Glutamatergic neuron (in vitro differentiated cells): Measurements from ENCODE around the gene CD59. TPM values are rescaled to one million over a fixed set of nuclear protein-coding genes. Genes with fewer than 3 reads are reported as not detected.

ENCODE experiments used
- DNase-seq: peaks from one replicate; pipeline ENCODE4 v3.0.0; 2022
- H3K27ac Mint-ChIP-seq: one replicate; pipeline ENCODE4 v1.8.0; 2020; ENCODE audit warnings: mild to moderate bottlenecking, mixed read lengths, inconsistent platforms; ENCODE audit not compliant: unreplicated experiment
- H3K27me3 Mint-ChIP-seq: one replicate; pipeline ENCODE4 v1.8.0; 2020; ENCODE audit warnings: mild to moderate bottlenecking, moderate library complexity, mixed read lengths, inconsistent platforms; ENCODE audit not compliant: unreplicated experiment
- H3K36me3 Mint-ChIP-seq: one replicate; pipeline ENCODE4 v1.8.0; 2020; ENCODE audit warnings: mild to moderate bottlenecking, mixed read lengths, inconsistent platforms; ENCODE audit not compliant: unreplicated experiment
- H3K4me1 Mint-ChIP-seq: one replicate; pipeline ENCODE4 v1.8.0; 2020; ENCODE audit warnings: mild to moderate bottlenecking, low read depth, mixed read lengths, inconsistent platforms; ENCODE audit not compliant: unreplicated experiment
- H3K4me3 Mint-ChIP-seq: one replicate; pipeline ENCODE4 v1.8.0; 2020; ENCODE audit warnings: mild to moderate bottlenecking, mixed read lengths, inconsistent platforms; ENCODE audit not compliant: unreplicated experiment
- H3K9me3 Mint-ChIP-seq: one replicate; pipeline ENCODE4 v1.8.0; 2020; ENCODE audit warnings: mild to moderate bottlenecking, moderate library complexity, mixed read lengths, inconsistent platforms; ENCODE audit not compliant: unreplicated experiment
- CTCF ChIP-seq: fragments of 200-600 bp; sonication (generic); IDR thresholded peaks from one replicate; pipeline ENCODE4 v1.5.0; 2021; ENCODE audit not compliant: partially characterized antibody, unreplicated experiment
- total RNA-seq: library from RNA; stranded (reverse); fragmentation: NEBNext Ultra II Directional; extraction: Animal tissue kit (Norgen Biotek cat#: 25700); gene quantifications from one replicate; pipeline ENCODE4 v1.2.1, GENCODE V29; 2021; ENCODE audit not compliant: unreplicated experiment

Gene CD59
- total RNA-seq, 1 donor from 2014 or later = 105 TPM

GRCh38 chr11:33658195-33658900 is 77.9 kb downstream of the CD59 start:
- Mint-ChIP-seq H3K4me3 (no peak overlapping the region), H3K27ac (no peak overlapping the region), H3K9me3 (peaks cover 2% of the 10 kb centered on the region), H3K4me1 (peaks cover 5% of the 10 kb centered on the region), H3K36me3 (no peaks in the 10 kb centered on the region), H3K27me3 (peaks cover 2% of the 10 kb centered on the region)
- no peak for DNase-seq
- TF ChIP-seq CTCF = no peak

DNA sequence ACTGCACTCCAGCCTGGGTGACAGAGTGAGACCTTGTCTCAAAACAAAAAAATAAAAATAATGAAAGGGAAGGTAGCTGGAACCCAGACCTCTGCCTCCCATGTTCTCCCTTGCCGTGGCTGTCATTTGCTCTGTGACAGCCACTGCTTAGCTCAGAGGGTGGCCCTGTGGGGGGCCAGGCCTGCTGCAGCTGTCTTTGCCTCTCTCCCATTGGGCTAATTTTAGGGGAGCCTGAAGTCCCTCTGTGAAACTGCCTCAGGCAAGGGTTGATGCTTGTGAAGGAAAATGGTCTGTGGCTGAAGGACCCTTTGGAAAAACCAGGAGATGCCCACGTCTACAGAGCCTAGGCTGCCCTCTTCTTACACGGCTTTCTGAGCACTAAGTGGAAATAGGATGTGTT is 78.5 kb downstream of the CD59 start:
- H3K36me3 Mint-ChIP-seq = no peaks in the 10 kb centered on the region
- no peak overlapping the region for H3K4me3 Mint-ChIP-seq
- no peak for TF ChIP-seq CTCF
- peaks cover 5% of the 10 kb centered on the region for H3K4me1 Mint-ChIP-seq
- DNase-seq = no peak
- peaks cover 2% of the 10 kb centered on the region for H3K27me3 Mint-ChIP-seq
- H3K27ac Mint-ChIP-seq = no peak overlapping the region
- peaks cover 2% of the 10 kb centered on the region for H3K9me3 Mint-ChIP-seq

DNA sequence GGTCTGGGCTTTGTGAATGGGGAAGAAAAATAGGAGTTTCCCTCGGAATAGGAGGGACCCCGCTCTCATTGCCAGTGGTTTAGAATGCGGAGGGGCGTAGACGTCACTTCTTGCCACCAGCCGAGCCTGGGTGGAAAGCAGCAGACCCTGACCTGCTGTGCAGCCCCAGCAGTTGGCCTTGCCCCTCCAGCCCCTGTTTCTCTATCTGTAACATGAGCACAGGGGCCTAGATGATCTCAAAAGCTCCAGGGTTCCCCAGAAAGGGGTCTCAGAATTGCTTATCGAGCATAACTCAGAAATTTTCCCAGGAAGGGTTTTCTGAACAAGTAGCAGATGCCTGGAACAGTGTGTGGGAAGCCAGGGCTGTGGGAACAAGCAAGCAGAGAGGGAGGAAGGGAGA is 79.5 kb downstream of the CD59 start:
- no peak overlapping the region for H3K27ac Mint-ChIP-seq
- peaks cover 5% of the 10 kb centered on the region for H3K4me1 Mint-ChIP-seq
- no peak for TF ChIP-seq CTCF
- no peaks in the 10 kb centered on the region for H3K36me3 Mint-ChIP-seq
- DNase-seq = no peak
- H3K9me3 Mint-ChIP-seq = peaks cover 2% of the 10 kb centered on the region
- H3K4me3 Mint-ChIP-seq = no peak overlapping the region
- H3K27me3 Mint-ChIP-seq = peaks cover 2% of the 10 kb centered on the region

- H3K27me3 Mint-ChIP-seq = peaks cover 2% of the 10 kb centered on the region
- no peak overlapping the region for H3K4me3 Mint-ChIP-seq
- DNase-seq = no peak
- H3K9me3 Mint-ChIP-seq = peaks cover 2% of the 10 kb centered on the region
- H3K36me3 Mint-ChIP-seq = no peaks in the 10 kb centered on the region
- no peak overlapping the region for H3K27ac Mint-ChIP-seq
- TF ChIP-seq CTCF = no peak
- peaks cover 5% of the 10 kb centered on the region for H3K4me1 Mint-ChIP-seq
These were observed 80.2 kb downstream of the CD59 start for GRCh38 chr11:33655842-33656600.

DNA sequence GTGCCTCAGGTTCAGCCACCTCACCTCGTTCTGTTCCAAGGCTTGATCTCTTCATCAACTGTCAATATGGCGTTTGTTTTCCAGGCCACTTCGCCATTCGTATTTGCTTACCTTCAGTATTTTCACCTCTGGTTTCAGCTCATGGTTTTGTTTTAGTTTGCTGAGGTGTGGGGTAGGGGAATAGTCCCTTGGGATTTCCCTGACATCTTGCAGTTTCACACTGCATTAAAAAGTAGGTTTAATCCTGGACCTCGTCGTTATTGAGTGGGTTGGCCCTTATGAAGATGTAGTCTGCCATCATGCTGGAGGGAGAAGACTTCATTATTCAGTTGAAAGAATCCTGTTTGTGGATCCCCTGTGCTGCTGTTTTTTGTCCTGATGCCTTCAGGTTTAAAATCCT is 81.6 kb downstream of the CD59 start:
- Mint-ChIP-seq H3K4me3 (no peak overlapping the region), H3K27me3 (peaks cover 4% of the 10 kb centered on the region), H3K4me1 (peaks cover 5% of the 10 kb centered on the region), H3K9me3 (peaks cover 3% of the 10 kb centered on the region), H3K27ac (no peak overlapping the region), H3K36me3 (no peaks in the 10 kb centered on the region)
- TF ChIP-seq CTCF = no peak
- no peak for DNase-seq
